ENCODE measurements around the gene THSD7B. TPM values are rescaled to one million over a fixed set of nuclear protein-coding genes. Genes with fewer than 3 reads are reported as not detected.

THSD7B gene
- total and polyA plus RNA-seq, 2 of the 13 experiments (the other 11 are each of a cell fraction or from before 2014, with no cell fraction given), result 0.02 TPM; not detected in 1

- CTCF ChIA-PET (ENCODE audit: low intra/inter-chr PET ratio, low total read pairs), result no interaction called here
- H3K9me3 ChIP-seq (ENCODE audit: low read length), result no peaks in the 10 kb centered on the region
- intact Hi-C loops (cut with micrococcal nuclease; ENCODE audit: unreplicated experiment) (no loop called here), in situ Hi-C loops (cut with HindIII; ENCODE audit: extremely low pct_ligation_motif_present, low pct_unique_long_range_greater_than_20kb) (no loop called here)
- 18% methylated on average over 1 of the region's 1 CpG for WGBS (ENCODE audit: low lambda C conversion rate)
- H4K20me1 ChIP-seq (ENCODE audit: insufficient read depth, low read length), result no peaks in the 10 kb centered on the region
- no peaks in the 10 kb centered on the region for H3K36me3 ChIP-seq (replicated peaks in 1 of 2; ENCODE audit: control insufficient read depth in 1 of 2, insufficient read depth in 2 of 2, low read length in 2 of 2)
- H3K27ac ChIP-seq (ENCODE audit: extremely low read length, insufficient read depth, low read length), result no peak overlapping the region
- H3K4me3 ChIP-seq (replicated peaks in 1 of 3; ENCODE audit: insufficient read depth in 1 of 3, low read depth in 2 of 3, low read length in 3 of 3), result no peak overlapping the region
- H3K79me2 ChIP-seq (ENCODE audit: insufficient read depth, low read length), result no peaks in the 10 kb centered on the region
- H2AFZ ChIP-seq (ENCODE audit: low read length), result no peak overlapping the region
- DNase-seq (ENCODE audit: low spot score) (no peak), ATAC-seq (no peak), FAIRE-seq (no peak)
- H3K9ac ChIP-seq (ENCODE audit: insufficient read depth, low read depth, low read length), result no peak overlapping the region
- BruUV-seq (replicated peaks), result no TSS peak
- no peaks in the 10 kb centered on the region for H3K27me3 ChIP-seq (ENCODE audit: control insufficient read depth in 1 of 2, insufficient read depth in 2 of 2, low read length in 2 of 2)
- H3K4me1 ChIP-seq (ENCODE audit: insufficient read depth, low read length), result no peaks in the 10 kb centered on the region
- no peak overlapping the region for H3K4me2 ChIP-seq (ENCODE audit: low read depth, low read length)
- no peak for TF ChIP-seq HMGA1 (CRISPR knock-in tag; conservative IDR thresholded peaks at IDR 0.05)
- no peak for TF ChIP-seq MED8 (CRISPR knock-in tag; IDR thresholded peaks at IDR 0.05; ENCODE audit: insufficient replicate concordance)
- no peak for TF ChIP-seq ZNF577 (CRISPR knock-in tag; IDR thresholded peaks at IDR 0.05; ENCODE audit: borderline replicate concordance, low read depth)
- POLR2A ChIA-PET, result no interaction called here
These were observed 455.2 kb downstream of the THSD7B start for GRCh38 chr2:137220438-137220993.

GRCh38 chr2:137221797-137222492 lies 456.6 kb downstream of the THSD7B start:
- no TSS peak for BruUV-seq (replicated peaks)
- ChIA-PET POLR2A (no interaction called here), CTCF (ENCODE audit: low intra/inter-chr PET ratio, low total read pairs) (no interaction called here)
- TF ChIP-seq ZFP62 (CRISPR knock-in tag; IDR thresholded peaks at IDR 0.05) (no peak), HOXA9 (CRISPR knock-in tag; IDR thresholded peaks at IDR 0.05; ENCODE audit: borderline replicate concordance) (no peak), ZNF33B (CRISPR knock-in tag; IDR thresholded peaks at IDR 0.05) (no peak), HNRNPK (IDR thresholded peaks at IDR 0.05; ENCODE audit: low read depth, low read length, poor library complexity, severe bottlenecking) (no peak), ZNF282 (IDR thresholded peaks at IDR 0.05; ENCODE audit: partially characterized antibody) (no peak), ZNF816 (CRISPR knock-in tag; IDR thresholded peaks at IDR 0.05; ENCODE audit: borderline replicate concordance) (no peak), ZNF7 (CRISPR knock-in tag; IDR thresholded peaks at IDR 0.05) (no peak), ZSCAN29 (CRISPR knock-in tag; conservative IDR thresholded peaks at IDR 0.05) (no peak), MLX (CRISPR knock-in tag; IDR thresholded peaks at IDR 0.05) (no peak), ELF4 (CRISPR knock-in tag; IDR thresholded peaks at IDR 0.05; ENCODE audit: borderline replicate concordance) (no peak)

More at GRCh38 chr2:137221797-137222492, 456.6 kb downstream of the THSD7B start:
- H2AFZ ChIP-seq (ENCODE audit: low read length), result no peak overlapping the region
- no peak overlapping the region for H3K4me3 ChIP-seq (replicated peaks in 1 of 3; ENCODE audit: insufficient read depth in 1 of 3, low read depth in 2 of 3, low read length in 3 of 3)
- H4K20me1 ChIP-seq (ENCODE audit: insufficient read depth, low read length), result no peaks in the 10 kb centered on the region
- no peaks in the 10 kb centered on the region for H3K79me2 ChIP-seq (ENCODE audit: insufficient read depth, low read length)
- DNase-seq (ENCODE audit: low spot score) (no peak), FAIRE-seq (no peak), ATAC-seq (no peak)
- in situ Hi-C loops (cut with HindIII; ENCODE audit: extremely low pct_ligation_motif_present, low pct_unique_long_range_greater_than_20kb) (no loop called here), intact Hi-C loops (cut with micrococcal nuclease; ENCODE audit: unreplicated experiment) (no loop called here)
- H3K36me3 ChIP-seq (replicated peaks in 1 of 2; ENCODE audit: control insufficient read depth in 1 of 2, insufficient read depth in 2 of 2, low read length in 2 of 2), result no peaks in the 10 kb centered on the region
- H3K9me3 ChIP-seq (ENCODE audit: low read length), result no peaks in the 10 kb centered on the region
- no peak overlapping the region for H3K4me2 ChIP-seq (ENCODE audit: low read depth, low read length)
- H3K27ac ChIP-seq (ENCODE audit: extremely low read length, insufficient read depth, low read length), result no peak overlapping the region
- H3K4me1 ChIP-seq (ENCODE audit: insufficient read depth, low read length), result no peaks in the 10 kb centered on the region
- WGBS (ENCODE audit: low lambda C conversion rate), result 3% methylated on average over 2 of the region's 2 CpGs
- H3K9ac ChIP-seq (ENCODE audit: insufficient read depth, low read depth, low read length), result no peak overlapping the region
- H3K27me3 ChIP-seq (ENCODE audit: control insufficient read depth in 1 of 2, insufficient read depth in 2 of 2, low read length in 2 of 2), result no peaks in the 10 kb centered on the region

Measured in HepG2 (cell line).